ENCODE results near the gene RBM26.

Gene RBM26

DNA sequence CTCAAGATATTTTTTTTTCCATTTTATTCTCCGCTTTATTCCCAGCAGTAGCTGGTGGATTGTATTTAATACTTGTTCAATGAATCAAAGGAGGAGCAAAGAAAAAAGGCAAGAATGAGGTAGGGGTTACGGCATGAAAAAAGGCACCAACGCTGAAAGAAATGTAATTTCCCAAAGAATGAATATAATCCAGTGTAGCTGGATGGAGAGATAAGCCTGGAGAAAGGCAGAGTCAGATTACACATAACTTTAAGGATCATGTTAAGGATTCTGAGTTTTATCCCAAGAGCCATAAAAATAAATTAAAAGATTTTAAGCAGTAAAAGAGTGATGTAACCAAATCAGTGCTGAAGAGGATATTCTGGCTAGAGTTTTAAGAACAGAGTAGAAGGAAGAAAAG lies 67.7 kb downstream of the RBM26 start:
- no peak for DNase-seq (ENCODE audit: low spot score)

DNA sequence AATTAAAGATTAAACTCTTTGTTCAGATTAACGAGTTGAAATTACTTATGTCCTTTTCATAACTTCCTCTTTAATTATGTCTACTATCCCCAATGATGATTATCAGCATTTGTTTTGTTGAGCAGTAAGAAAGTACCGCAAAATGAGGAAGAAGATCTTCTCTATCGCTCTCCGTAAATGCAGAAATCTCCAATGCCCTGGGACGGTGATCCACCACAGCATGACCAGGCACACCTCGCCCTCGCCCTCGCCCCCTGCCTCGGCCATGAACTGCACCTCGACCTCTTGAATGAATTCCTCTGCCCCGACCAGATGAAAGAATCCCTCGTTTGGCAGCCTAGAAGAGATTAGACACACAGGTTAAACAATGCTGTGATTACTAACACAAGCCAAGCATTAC lies 69.1 kb downstream of the RBM26 start:
- DNase-seq (ENCODE audit: low spot score) = no peak

DNA sequence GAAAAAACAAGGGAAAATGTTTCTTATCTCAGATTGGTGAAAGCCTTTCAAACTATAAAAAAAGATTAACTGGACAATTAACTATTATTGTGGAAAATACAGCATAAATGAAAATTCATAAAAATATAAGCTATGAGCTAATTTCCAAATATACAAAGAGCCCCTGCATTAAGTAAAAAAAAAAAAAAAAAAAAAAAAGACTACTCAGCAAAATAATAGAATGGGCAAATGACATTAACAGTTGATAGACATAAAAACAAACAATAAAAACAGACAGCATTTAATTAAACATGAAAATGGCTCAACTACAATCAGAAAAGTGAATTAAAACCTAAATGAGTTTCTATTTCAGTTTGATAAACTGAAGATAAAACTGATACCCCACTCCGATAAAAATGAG lies 77.5 kb downstream of the RBM26 start:
- DNase-seq (ENCODE audit: low spot score) = no peak

DNA sequence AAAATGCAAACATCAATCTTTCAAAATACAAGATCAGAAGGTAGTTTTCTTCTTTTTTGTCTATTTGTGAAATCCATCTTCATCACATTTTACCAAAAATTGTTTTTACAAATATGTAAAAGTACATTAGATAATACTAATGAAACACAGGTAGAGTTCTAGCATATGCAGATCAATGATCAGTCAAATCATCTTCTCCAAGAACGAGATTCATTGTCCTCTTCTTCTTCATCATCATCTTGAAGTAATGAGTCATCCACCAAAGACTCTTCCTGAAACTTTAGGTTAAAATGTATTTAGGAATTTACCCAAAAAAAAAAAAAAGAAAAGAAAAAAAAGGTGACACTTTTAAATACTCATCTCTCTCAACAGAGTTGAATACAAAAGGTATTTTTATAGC lies 85.6 kb downstream of the RBM26 start:
- DNase-seq (ENCODE audit: low spot score) = no peak

DNA sequence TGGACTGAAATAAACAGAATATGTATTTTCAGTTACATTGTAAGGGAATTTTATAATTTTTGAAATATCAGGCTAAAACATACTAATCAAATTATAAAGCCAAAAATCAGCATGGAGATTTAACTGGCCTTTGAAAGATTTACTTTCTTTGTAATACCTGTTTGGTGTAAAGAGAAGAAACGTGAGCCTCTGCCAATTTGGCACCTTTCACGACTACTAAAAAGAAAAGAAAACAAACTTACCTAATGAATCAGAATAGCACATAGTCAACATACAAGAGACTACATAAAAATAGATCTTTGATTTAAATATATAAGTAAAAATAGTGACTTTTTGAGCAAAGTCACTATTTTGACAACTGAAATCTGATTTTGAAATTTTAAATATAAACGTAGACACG lies 87.4 kb downstream of the RBM26 start:
- DNase-seq (ENCODE audit: low spot score) = no peak

DNA sequence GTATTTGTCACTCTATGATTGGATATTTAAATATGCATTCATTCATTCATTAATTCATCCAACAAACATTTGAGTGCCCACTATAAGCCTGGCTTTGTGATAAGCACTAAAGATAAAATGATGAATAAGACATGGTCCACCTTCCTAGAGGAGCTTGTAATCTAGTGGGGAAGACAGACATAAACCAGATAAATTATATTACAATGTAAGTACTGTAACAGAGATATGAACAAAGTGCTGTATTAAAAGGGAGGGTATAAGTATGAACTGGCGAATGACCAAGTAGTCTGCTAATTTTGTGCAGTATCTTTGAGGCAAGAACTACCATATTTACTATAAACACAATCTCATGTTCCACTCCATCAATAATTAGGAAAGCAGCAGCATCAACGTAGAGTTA lies 88.2 kb downstream of the RBM26 start:
- DNase-seq (ENCODE audit: low spot score) = no peak

DNA sequence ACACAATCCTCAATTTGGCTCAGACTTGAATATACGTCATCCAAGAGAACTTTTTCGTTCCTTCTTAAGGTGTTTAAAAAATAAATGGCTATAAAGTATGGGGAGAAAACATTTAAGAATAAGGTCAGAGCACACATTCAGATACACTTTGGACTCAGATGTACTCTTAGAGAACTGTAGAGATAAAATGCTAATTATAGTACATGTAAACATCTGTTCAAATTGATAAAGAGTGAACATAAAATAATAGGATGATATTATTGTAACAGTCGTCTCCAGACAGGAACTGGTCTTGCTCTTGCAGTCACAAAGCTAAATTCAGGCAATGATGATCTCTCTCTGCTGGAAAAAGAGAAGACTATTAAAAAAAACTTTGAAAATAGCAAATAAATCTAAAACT lies 91.4 kb downstream of the RBM26 start:
- no peak for DNase-seq (ENCODE audit: low spot score)

DNA sequence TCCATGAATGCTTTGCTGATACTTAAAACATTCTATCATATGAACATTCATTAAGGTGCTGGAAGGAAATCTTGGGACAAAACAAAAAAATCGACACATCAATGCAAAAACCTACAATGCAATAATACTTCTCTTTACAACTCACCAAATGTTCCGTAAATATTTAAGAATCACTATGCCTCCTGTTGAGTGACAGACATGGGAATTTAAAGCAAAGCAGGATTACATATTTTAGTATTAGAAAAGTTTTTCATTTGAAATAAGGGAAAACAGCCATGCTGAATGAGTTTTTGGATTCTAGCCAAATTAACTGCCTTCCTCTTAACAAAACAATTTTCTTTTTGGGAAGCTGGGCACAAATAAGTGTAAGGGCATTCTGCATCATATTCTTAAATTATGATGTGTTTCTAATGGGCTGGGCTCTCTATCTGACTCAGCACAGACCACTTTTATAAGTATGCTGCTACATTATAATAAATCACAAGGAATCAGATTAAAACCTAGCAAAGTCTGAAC lies 93.7 kb downstream of the RBM26 start:
- DNase-seq (ENCODE audit: low spot score) = no peak

DNA sequence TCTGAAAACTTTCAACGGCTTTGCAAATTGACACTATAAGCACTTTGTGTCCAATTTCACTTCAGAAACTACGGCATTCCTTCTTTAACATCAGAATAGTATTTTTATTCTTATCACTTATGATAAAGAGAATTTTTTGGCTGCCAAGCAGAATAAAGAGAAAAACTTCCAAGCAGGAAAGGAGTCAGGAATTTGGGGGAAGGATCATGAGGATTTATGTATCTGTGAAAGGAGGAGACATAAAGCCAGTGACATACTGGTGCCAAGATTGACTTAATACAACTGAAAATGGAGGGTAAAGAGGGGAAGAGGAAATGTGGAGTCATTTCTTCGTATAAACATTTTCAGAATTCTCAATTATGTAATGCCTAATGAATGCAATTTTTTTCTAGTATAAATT lies 94.7 kb downstream of the RBM26 start:
- DNase-seq (ENCODE audit: low spot score) = no peak

DNA sequence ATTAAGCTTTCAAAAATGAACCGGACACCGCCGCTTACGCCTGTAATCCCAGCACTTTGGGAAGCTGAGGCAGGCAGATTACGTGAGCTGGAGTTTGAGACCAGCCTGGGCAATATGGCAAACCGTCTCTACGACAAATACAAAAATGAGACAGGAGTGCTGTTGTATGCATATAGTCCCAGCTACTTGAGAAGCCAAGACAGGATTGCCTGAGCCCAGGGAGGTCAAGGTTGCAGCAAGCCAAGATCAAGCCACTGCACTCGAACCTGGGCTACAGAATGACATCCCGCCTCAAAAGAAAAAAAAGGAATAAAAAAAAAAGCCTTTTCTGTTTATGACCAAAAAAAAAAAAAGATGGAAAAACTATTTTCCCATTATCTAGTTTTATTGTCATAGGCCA lies 96.4 kb downstream of the RBM26 start:
- no peak for DNase-seq (ENCODE audit: low spot score)

DNA sequence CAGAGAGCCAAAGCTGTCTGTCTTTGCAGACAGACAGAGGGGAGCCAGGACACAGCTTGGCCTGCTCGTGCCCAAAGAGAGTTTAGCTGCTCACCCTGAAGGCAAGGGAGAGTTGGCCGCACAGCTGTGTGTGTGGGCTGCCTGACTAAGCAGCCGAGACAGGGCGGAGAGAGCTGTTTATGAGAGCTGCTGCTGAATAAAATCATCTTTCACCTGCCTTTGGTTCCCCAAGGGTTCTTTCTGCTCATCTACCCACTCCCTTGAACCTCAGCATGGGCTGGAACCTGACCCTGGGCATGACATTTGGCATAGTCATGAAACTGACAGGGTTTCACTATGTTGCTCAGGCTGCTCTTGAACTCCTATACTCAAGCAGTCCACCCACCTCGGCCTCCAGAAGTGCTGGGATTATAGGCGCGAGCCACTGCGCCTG lies 98.2 kb downstream of the RBM26 start:
- DNase-seq (ENCODE audit: low spot score) = no peak

DNA sequence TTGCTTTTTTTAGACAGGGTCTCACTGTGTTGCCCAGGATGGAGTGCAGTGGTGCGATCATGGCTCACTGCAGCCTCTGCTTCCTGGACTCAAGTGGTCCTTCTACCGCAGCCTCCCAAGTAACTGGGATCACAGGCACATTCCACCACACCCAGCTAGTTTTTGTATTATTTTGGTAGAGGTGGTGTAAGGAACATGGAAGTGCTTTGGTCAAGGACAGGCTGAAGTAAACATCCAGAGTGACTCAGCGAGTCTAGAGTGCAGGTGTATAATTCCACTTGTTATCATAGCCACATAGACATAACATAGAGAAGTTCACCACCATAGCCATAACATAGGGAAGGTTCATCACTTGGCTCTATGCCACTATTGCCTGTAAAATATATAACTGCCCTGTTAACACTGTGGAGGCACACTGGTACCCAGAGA lies 98.6 kb downstream of the RBM26 start:
- no peak for DNase-seq (ENCODE audit: low spot score)

DNA sequence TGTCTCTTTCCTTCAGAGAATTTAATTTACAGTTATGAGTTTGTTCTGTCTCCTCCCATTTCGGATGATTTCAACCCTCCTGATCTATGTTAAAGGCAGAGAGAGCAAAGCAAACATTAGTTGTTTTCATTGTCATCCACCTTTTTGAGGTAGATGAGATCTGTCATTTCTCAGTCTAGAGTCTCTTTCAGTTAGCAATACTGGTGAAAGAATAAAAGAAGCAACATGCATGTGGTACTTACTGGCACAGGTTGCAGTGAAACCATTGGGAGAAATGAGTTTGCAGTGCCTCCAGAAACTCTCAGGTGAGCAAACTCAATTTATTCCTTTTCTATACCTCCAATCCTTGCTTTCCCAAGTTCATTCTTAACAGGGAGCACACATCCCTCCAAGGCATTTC lies 99.4 kb downstream of the RBM26 start:
- no peak for DNase-seq (ENCODE audit: low spot score)

DNA sequence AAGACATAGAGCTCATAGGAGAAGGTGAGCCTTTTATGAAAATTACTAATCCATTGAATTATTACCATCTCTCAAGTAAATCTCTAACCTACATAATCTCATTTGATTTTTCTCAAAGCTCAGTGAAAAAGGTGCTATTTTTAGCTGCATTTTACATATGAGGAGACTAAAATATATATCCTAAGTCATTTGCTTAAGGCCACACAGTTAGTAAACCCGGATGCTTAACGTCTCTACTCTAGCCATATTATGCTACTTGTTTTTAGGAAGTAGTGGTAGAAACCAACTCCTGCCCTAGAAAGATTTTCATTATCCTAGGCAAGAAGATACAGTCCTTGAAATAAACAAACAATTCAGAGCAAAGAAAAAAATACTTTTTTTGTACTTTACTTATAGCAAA lies 108.9 kb downstream of the RBM26 start:
- DNase-seq (ENCODE audit: low spot score) = no peak

DNA sequence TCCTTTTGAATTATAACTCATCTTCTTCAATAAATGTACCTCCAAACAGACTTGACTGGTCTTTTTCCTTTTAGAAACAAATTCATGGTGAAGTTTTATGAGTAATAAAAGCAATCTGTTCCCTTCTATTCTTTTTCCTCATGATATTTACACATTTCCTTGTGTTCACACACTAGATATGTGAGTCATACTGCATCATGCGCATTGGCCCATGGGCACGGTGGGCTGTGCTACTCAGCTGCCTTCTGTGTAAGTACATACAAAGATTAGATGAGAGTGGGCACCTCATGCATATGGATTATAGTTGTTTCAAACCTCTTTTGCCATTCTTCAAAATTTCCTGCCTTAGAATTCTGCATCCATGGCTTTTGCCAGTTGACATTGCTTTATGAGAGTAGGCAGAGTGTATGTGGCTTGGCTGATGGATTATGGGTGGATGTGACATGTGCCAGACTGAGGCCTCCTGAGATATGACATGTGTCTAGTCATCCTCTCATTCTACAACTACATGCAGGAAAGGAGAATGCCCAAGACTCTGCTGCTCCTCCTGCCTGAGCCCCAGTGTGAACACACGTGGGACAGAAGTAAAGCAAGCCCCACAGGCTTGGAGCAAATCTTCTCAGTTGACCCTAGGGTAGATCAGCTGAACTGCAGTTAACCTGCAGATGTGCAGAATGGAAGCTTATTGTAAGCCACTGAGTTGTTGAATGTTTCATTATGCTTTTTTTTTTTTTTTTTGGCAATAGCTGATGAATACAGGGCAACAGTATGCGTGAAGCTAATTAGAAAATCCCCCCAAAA lies 109.9 kb downstream of the RBM26 start:
- no peak for DNase-seq (ENCODE audit: low spot score)

DNA sequence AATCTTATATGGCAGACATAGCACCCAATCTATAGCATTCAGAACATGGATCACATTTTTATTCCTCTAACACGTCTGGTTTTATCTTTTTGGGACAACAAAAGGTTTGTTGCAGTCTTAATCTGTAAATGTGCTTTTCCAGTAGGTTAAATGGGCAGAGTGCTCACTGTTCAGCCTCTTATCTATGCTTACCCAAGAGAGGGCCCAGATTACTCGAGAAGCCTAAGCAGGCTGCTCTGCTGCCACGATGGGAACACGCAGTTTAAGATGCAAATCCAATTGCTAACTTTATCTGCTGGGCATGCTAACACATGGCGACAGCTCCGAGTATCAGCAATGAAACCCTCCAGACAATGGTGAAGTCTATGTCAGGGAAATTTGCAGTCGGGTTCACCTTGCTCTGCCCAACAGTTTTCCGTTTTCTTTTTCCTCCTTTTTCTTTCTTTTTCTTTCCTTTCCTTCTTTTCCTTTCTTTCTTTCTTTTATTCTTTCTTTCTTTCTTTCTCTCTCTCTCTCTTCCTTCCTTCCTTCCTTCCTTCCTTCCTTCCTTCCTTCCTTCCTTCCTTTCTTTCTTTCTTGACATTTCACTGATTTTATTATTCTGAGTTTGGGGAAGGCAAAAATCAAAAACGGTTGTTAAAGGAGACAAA lies 115.3 kb downstream of the RBM26 start:
- no peak for DNase-seq (ENCODE audit: low spot score)

DNA sequence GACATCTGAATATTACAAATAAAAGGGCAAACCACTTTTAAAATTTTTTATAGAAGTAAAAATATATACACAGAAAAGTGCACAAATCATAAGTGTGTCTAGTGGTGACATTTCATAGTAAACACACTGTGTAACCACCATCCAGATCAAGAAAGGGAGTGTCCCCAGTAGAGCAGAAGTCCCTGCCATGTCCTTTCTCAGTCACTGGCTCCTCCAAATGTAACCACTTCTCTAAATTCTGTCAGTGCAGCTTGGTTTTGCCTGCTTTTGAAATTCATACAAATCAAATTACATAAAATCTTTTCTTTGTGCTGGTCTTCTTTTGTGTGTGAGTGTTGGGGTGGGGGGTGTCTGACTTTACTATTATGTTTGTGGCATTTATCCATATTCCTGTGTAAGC lies 116.5 kb downstream of the RBM26 start:
- no peak for DNase-seq (ENCODE audit: low spot score)

DNA sequence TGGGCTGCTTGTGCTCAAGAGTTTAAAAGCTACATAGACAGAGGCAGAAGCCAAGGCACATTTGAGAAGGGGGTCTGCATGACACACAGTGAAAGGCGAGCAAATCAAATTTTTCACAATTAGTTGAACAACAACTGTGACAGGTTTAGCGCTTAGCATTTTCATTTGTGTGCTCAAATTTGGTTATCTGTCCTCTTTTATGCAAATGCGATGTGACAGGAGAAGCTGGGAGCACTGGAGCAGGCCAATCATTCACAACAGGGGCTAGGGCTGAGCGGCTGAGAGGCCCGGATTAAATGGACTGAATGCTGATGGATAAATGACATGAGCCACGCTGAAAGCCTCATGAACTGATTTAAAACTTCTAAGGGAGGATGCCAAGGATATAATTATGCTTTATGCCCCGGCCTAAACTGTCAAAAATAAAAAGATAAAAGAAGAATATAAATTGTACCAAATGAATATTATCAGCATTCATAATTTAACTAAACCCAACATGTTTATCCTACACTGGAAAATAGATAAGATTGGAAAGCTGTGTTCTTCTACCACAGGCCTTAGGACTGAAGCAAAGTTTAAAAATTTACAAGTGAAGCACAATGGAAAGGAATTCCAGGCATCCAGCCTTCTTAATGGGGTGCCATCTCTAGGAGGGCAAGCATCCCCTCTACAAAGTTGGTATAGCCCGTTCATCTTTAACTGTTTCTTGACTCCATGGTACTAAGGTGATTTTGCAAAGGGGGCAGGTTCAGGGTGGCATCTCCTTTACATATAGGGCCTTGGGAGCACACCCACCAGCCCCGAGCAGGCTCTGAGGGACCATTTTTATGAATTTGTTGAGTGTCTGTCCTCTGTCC lies 117.9 kb downstream of the RBM26 start:
- DNase-seq (ENCODE audit: low spot score) = no peak

DNA sequence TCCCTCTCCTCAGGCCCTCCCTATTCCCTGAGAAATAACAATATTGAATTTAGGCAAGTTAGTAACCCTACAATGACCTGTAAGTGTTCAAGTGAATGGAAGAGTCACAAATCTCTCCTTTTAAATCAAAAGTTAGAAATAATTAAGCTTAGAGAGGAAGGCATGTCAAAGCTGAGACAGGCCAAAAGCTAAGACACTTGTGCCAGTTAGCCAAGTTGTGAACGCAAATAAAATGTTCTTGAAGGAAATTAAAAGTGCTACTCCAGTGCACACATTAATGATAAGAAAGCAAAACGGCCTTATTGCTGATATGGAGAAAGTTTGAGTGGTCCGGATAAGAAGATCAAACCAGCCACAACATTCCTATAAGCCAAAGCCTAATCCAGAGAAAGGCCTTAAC lies 120.9 kb downstream of the RBM26 start:
- no peak for DNase-seq (ENCODE audit: low spot score)

DNA sequence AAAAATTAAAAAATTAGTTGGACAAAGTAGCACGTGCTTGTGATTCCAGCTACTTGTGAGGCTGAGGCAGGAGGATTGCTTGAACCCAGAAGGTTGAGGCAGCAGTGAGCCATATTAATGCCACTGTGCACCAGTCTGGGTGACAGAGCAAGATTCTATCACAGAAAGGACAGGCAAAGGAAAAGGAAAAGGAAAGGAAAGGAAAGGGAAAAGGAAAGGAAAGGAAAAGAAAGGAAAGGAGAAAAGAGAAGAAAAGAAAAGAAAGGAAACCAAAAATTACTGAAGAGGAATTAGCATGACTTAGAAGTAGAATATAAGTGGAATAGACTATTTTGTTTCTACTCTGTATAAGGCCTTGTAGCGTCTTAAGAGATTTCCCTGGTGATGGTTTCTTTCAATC lies 122.3 kb downstream of the RBM26 start:
- DNase-seq (ENCODE audit: low spot score) = no peak

DNA sequence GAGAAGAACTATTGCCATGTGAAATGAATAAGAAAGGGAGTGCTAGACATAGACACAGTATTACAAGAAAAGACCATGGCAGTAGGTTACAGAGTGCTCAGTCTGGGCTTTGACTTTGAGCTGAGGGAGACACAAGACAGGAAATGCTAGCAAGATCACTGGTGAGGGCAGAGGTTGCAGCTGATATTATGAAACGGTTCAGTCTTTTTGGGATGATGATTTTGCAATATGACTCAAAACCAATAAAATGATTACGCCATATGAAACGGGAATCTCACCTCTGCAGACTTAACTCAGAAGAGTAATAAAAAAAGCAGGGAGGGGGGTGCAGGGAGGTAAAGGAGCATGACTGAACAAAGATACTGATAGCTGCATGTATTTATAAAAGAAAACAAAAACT lies 123.1 kb downstream of the RBM26 start:
- DNase-seq (ENCODE audit: low spot score) = no peak

DNA sequence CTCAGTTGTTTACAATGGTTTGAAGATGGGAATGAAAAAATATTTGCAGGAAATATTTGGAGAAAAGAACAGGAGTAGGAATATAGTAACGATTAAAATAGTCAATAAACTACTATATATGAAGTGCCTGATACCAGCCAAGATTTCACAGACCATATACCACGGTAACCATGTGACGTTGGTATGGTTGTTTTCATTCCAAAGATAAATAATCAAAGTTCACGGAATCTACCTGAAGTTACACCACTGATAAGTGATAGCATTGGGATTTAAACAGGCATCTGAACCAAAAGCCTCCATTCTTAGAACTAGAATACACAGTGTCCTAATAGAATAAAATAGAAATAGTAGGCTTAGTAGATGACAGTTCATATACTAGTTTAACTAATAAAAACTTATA lies 123.5 kb downstream of the RBM26 start:
- no peak for DNase-seq (ENCODE audit: low spot score)

DNA sequence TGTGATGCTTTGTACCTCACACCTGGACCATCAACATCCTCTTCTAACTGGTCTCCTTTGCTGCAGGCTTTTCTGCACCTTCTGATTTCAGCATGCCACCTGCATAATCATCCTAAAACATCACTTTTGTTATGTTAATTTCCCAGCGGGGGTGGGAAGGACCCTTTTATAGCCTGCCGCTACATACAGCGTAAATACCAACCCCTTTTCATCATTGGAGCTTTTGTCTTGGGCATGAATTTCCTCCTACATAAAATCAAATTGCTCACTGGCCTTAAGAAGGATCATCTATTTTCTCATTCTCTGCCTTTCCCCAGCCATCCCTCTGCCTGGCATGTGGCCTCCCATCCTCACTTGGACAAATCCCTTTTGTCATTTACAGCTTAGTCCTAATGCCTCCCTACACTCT lies 124.7 kb downstream of the RBM26 start:
- DNase-seq (ENCODE audit: low spot score) = no peak
